Right renal pelvis (tissue), 4 donors: ENCODE results near the gene NLRP8. TPM values are rescaled to one million over a fixed set of nuclear protein-coding genes. Genes with fewer than 3 reads are reported as not detected.
"Not testable (repeated sequence)": the region's sequence is repeated elsewhere in the genome, so short reads cannot be mapped to it uniquely, and the experiment has no call there.

Source experiments
- DNase-seq, 4 donors: peaks; one replicate each; pipeline ENCODE4 v3.0.0-alpha.2; 2013; ENCODE audit warnings: low read depth in 4 of 4, low spot score in 3 of 4, missing footprints in 1 of 4
- polyA plus RNA-seq, 4 donors: library from polyadenylated mRNA; unstranded; fragments of 120-200 nt; gene quantifications; one replicate each; pipeline ENCODE4 v1.2.1, GENCODE V29; 2013; ENCODE audit not compliant: insufficient read length in 4 of 4

NLRP8 gene
- polyA plus RNA-seq, 4 donors = 0.03 TPM; not detected in 3

GRCh38 chr19:55962186-55962585, 14.6 kb downstream of the NLRP8 start:
- DNase-seq = no peak

DNA sequence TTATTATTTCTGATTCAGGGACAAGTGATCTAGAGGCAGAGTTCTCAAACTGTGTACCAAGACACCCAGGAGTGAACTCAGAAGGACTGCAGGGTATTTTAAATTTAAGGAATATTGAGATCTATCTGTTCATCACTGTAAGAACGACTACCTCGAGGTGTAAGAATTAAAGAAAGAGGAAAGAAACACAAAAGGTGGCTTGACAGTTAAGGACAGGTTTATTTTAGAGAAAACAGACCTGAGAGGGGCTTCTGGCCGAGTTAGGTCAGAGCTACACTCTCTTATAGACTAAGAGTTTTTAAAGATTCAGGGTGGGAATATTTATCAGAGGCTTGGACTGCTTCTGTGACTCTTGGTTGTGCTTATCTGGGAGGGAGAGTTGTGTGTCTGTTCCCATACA, 26.4 kb downstream of the NLRP8 start:
- no peak for DNase-seq

- no peak for DNase-seq
Measured at GRCh38 chr19:55980415-55980814, 32.8 kb downstream of the NLRP8 start.

GRCh38 chr19:55985254-55985653, 37.6 kb downstream of the NLRP8 start:
- DNase-seq = no peak

DNA sequence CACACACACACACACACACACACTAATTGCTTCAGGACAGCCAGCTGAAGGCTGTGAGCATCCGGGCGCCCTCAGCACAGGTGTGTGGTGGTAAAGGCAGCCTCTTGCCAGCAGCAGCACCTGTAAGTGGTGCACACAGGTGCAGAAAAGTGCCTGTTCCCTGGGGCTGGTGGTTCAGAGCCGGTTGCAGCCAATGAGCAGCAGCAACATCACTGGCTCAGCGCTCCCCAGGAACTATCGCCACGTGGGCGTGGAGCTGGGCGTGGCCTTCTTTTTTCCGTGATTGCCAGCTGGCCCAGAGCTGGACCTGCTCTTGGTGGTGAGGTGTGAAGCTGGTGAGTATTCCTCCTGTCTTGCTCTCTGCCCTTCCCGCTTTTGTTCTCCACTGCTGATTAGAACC, 38.9 kb downstream of the NLRP8 start, which contains the start of gene NLRP5:
Gene NLRP5, plus strand, starts transcription at position 289 of the 400 bp plus-strand sequence.
- no peak for DNase-seq

- no peak for DNase-seq
Measured at GRCh38 chr19:55990831-55991230, 43.2 kb downstream of the NLRP8 start.

GRCh38 chr19:55993492-55993891, 45.9 kb downstream of the NLRP8 start:
- no peak for DNase-seq

GRCh38 chr19:56014765-56015164, 67.1 kb downstream of the NLRP8 start:
- no peak for DNase-seq

GRCh38 chr19:56015756-56016155, 68.1 kb downstream of the NLRP8 start:
- peak in 3 of 4 donors; percentile 2 to 3 (median 3) for DNase-seq

DNA sequence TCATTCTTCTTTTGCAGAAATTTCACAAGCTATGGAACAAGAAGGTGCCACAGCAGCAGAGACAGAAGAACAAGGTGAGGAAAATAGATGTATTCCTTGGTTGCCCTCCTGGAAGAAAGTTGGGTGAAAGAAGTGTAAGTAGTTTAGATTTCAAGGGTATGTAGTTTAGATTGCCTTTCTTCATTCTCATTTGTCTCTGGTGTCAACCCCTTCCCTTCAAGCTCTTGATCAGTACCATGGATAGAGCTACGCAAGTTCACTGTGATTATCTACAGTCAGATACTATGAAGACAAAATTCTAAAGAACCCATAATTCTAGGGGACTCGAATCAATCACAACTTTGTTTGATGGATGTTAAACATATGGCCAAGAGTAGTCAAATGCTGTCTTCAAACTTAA, 71.7 kb downstream of the NLRP8 start:
- not testable (repeated sequence) for DNase-seq

DNA sequence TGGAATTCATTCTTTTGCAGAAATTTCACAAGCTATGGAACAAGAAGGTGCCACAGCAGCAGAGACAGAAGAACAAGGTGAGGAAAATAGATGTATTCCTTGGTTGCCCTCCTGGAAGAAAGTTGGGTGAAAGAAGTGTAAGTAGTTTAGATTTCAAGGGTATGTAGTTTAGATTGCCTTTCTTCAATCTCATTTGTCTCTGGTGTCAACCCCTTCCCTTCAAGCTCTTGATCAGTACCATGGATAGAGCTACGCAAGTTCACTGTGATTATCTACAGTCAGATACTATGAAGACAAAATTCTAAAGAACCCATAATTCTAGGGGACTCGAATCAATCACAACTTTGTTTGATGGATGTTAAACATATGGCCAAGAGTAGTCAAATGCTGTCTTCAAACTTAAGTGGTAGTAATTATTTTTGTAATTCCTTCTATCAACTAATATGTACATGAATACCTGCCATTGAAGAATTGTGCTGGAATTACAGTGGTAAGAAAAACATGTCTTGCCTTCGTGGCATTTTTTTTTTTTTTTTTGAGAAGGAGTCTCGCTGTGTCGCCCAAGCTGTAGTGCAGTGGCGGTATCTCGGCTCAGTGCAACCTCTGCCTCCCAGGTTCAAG, 72.8 kb downstream of the NLRP8 start:
- not testable (repeated sequence) for DNase-seq

DNA sequence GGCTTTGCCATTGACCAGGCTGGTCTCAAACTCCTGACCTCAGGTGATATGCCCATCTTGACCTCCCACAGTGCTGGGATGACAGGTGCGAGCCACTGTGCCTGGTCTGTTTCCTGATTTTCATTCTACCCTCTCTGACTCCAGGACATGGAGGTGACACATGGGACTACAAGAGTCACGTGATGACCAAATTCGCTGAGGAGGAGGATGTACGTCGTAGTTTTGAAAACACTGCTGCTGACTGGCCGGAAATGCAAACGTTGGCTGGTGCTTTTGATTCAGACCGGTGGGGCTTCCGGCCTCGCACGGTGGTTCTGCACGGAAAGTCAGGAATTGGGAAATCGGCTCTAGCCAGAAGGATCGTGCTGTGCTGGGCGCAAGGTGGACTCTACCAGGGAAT, 79.1 kb downstream of the NLRP8 start:
- no peak for DNase-seq

Other genes starting within 250 kb of the NLRP8 start
- gene NLRP9, start 209.4 kb upstream of the NLRP8 start, polyA plus RNA-seq = under 1 TPM in 1 of 4 donors, not detected in 3; 0.05 TPM
- under 1 TPM in 1 of 4 donors, not detected in 3; 0.10 TPM for gene RFPL4A, start 188.7 kb upstream of the NLRP8 start, polyA plus RNA-seq
- under 1 TPM in 1 of 4 donors, not detected in 3; 0.30 TPM for gene RFPL4AL1, start 178.7 kb upstream of the NLRP8 start, polyA plus RNA-seq
- gene NLRP11, start 115.8 kb upstream of the NLRP8 start, polyA plus RNA-seq = under 1 TPM; 0.07 to 0.22 (median 0.16) TPM
- gene NLRP4, start 111.3 kb upstream of the NLRP8 start, polyA plus RNA-seq = not detected
- not detected for gene NLRP13, start 15.5 kb upstream of the NLRP8 start, polyA plus RNA-seq
- under 1 TPM in 1 of 4 donors, not detected in 3; 0.06 TPM for gene NLRP5, start 38.9 kb downstream of the NLRP8 start, polyA plus RNA-seq
- gene ZNF787, start 173.5 kb downstream of the NLRP8 start, polyA plus RNA-seq = 10 to 100 TPM; 14.0 to 26.2 (median 15.3) TPM
- gene ZNF444, start 193.5 kb downstream of the NLRP8 start, polyA plus RNA-seq = 10 to 100 TPM; 24.9 to 41.0 (median 27.5) TPM
- gene GALP, start 228.2 kb downstream of the NLRP8 start, polyA plus RNA-seq = under 1 TPM in 1 of 4 donors, not detected in 3; 0.43 TPM
- under 1 TPM in 2 of 4 donors, not detected in 2; 0.12 to 0.14 TPM for gene ZSCAN5B, start 250.0 kb downstream of the NLRP8 start, polyA plus RNA-seq